ENCODE results near the gene SLC41A3.

SLC41A3 gene

DNA sequence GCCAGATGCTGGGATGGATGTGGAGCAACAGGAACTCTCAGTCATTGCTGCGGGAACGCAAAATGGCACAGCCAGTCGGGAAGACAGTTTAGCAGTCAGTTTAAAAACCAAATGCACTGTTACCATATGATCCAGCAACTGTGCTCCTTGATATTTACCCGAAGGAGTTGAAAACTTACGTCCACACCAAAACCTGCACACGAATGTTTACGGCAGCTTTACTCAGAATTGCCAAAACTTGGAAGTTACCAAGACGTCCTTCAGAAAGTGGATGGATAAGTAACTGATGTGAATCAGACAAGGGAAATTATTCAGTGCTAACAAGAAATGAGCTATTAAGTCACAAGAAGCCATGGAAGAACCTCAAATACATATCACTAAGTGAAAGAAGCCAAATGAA lies 36.1 kb upstream of the SLC41A3 start:
- H3K27ac ChIP-seq (ENCODE audit: low read depth, low read length), result no peak overlapping the region
- H3K27me3 ChIP-seq (ENCODE audit: control insufficient read depth in 1 of 2, insufficient read depth in 2 of 2, low read length in 2 of 2), result no peaks in the 10 kb centered on the region
- no peaks in the 10 kb centered on the region for H3K4me1 ChIP-seq (ENCODE audit: control insufficient read depth in 1 of 2, insufficient read depth in 2 of 2, low read length in 2 of 2)
- no peak overlapping the region for H3K9ac ChIP-seq (ENCODE audit: low read depth in 1 of 2, low read length in 2 of 2)
- H3K4me3 ChIP-seq (ENCODE audit: low read depth in 1 of 2, low read length in 2 of 2), result no peak overlapping the region
- H3K36me3 ChIP-seq (ENCODE audit: control insufficient read depth in 1 of 2, insufficient read depth in 2 of 2, low read length in 2 of 2), result no peaks in the 10 kb centered on the region
- no peaks in the 10 kb centered on the region for H3K9me3 ChIP-seq (ENCODE audit: control insufficient read depth in 1 of 2, low read length in 2 of 2)

DNA sequence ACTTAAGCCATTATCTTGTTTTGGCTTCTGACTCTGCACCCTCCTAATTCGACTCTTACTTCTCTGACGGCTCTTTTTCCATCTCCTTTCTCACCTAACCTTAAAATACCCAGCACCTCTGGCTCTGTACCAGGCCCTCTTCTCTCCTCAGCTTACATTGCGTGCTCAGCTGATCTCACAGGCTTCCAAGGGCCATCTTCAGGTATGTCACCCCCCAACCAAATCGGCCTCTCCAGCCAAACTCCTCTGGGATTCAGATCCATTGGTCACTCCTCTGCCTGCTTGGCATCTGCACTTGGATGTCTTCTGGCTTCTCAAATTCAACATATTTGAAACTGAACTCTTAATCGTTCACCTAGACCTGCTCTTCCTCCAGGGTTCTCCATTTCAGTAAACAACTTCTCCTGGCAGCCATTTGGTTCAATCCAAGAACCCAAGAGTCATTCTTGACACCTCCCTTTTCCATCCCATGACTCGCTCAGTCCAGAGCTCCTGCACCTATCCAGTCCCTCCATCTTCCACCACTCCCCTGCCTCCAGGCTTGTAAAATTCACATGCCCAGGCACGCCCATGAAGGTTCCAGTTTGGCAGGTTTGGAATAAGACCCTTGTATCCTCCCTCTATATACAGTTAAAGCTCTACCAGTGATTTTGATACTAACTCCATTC lies 35.2 kb upstream of the SLC41A3 start:
- H3K36me3 ChIP-seq (ENCODE audit: control insufficient read depth in 1 of 2, insufficient read depth in 2 of 2, low read length in 2 of 2), result no peaks in the 10 kb centered on the region
- no peak overlapping the region for H3K27ac ChIP-seq (ENCODE audit: low read depth, low read length)
- H3K4me1 ChIP-seq (ENCODE audit: control insufficient read depth in 1 of 2, insufficient read depth in 2 of 2, low read length in 2 of 2), result no peaks in the 10 kb centered on the region
- H3K27me3 ChIP-seq (ENCODE audit: control insufficient read depth in 1 of 2, insufficient read depth in 2 of 2, low read length in 2 of 2), result no peaks in the 10 kb centered on the region
- no peak overlapping the region for H3K9ac ChIP-seq (ENCODE audit: low read depth in 1 of 2, low read length in 2 of 2)
- H3K9me3 ChIP-seq (ENCODE audit: control insufficient read depth in 1 of 2, low read length in 2 of 2), result no peaks in the 10 kb centered on the region
- H3K4me3 ChIP-seq (ENCODE audit: low read depth in 1 of 2, low read length in 2 of 2), result no peak overlapping the region

DNA sequence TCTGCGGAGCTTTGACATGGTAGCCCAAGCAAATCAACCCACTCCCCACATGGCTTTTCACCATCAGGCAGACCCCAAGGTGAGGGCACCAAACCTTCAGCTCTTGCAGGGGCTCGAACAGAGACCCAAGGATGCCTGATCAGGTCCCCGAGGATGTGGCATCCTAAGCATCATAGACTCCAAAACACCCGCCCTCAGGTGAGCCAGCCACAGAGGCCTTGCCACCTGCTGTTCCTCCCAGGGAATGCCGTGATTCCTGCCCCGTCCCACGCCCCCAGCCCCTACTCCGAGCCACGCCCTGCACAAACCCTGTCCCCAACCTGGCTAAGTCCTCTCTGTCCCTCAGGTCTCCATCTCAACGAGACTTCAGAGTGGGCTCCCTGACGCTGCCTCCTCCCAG lies 34.7 kb upstream of the SLC41A3 start:
- Histone ChIP-seq H3K4me3 (ENCODE audit: low read depth in 1 of 2, low read length in 2 of 2) (no peak overlapping the region), H3K9ac (ENCODE audit: low read depth in 1 of 2, low read length in 2 of 2) (no peak overlapping the region), H3K9me3 (ENCODE audit: control insufficient read depth in 1 of 2, low read length in 2 of 2) (no peaks in the 10 kb centered on the region), H3K36me3 (ENCODE audit: control insufficient read depth in 1 of 2, insufficient read depth in 2 of 2, low read length in 2 of 2) (no peaks in the 10 kb centered on the region), H3K27ac (ENCODE audit: low read depth, low read length) (no peak overlapping the region), H3K4me1 (ENCODE audit: control insufficient read depth in 1 of 2, insufficient read depth in 2 of 2, low read length in 2 of 2) (no peaks in the 10 kb centered on the region), H3K27me3 (ENCODE audit: control insufficient read depth in 1 of 2, insufficient read depth in 2 of 2, low read length in 2 of 2) (no peaks in the 10 kb centered on the region)

DNA sequence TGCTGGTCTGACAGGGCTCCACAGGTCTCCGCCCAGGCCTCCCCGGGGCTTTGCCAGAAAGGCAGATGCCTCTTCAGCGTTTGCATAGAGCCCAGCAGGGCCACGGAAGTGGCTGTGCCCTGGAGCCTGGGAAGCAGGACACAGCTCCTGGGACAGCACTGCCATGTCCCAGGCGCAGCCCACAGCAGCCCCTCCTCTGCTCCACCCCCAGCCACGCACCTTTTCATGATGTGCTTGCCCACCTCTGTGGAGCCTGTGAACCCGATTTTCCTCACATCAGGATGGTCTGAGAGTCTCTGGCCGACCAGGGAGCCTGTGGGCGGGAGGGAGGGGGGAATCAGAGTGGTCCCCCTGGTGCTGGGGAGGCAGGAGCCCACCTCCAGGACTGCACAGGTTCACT lies 33.9 kb upstream of the SLC41A3 start:
- H3K4me1 ChIP-seq (ENCODE audit: control insufficient read depth in 1 of 2, insufficient read depth in 2 of 2, low read length in 2 of 2), result no peaks in the 10 kb centered on the region
- H3K27ac ChIP-seq (ENCODE audit: low read depth, low read length), result no peak overlapping the region
- H3K9me3 ChIP-seq (ENCODE audit: control insufficient read depth in 1 of 2, low read length in 2 of 2), result no peaks in the 10 kb centered on the region
- H3K4me3 ChIP-seq (ENCODE audit: low read depth in 1 of 2, low read length in 2 of 2), result no peak overlapping the region
- H3K36me3 ChIP-seq (ENCODE audit: control insufficient read depth in 1 of 2, insufficient read depth in 2 of 2, low read length in 2 of 2), result no peaks in the 10 kb centered on the region
- no peak overlapping the region for H3K9ac ChIP-seq (ENCODE audit: low read depth in 1 of 2, low read length in 2 of 2)
- no peaks in the 10 kb centered on the region for H3K27me3 ChIP-seq (ENCODE audit: control insufficient read depth in 1 of 2, insufficient read depth in 2 of 2, low read length in 2 of 2)

DNA sequence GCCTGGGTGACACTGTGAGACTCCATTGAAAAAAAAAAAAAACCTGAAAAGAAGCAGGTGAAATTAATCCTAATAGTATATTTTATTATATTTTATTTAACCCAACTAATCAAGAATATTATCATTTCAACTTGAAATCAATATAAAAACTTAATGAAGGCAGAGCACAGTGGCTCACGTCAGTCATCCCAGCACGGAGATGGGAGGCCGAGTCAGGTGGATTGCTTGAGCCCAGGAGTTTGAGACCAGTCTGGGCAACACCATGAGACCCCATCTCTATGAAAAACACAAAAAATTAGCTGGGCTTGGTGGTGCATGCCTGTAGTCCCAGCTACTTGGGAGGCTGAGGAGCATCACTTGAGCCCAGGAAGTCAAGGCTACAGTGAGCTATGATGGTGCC lies 33.3 kb upstream of the SLC41A3 start:
- no peaks in the 10 kb centered on the region for H3K4me1 ChIP-seq (ENCODE audit: control insufficient read depth in 1 of 2, insufficient read depth in 2 of 2, low read length in 2 of 2)
- no peaks in the 10 kb centered on the region for H3K36me3 ChIP-seq (ENCODE audit: control insufficient read depth in 1 of 2, insufficient read depth in 2 of 2, low read length in 2 of 2)
- no peaks in the 10 kb centered on the region for H3K27me3 ChIP-seq (ENCODE audit: control insufficient read depth in 1 of 2, insufficient read depth in 2 of 2, low read length in 2 of 2)
- H3K27ac ChIP-seq (ENCODE audit: low read depth, low read length), result no peak overlapping the region
- no peaks in the 10 kb centered on the region for H3K9me3 ChIP-seq (ENCODE audit: control insufficient read depth in 1 of 2, low read length in 2 of 2)
- no peak overlapping the region for H3K9ac ChIP-seq (ENCODE audit: low read depth in 1 of 2, low read length in 2 of 2)
- H3K4me3 ChIP-seq (ENCODE audit: low read depth in 1 of 2, low read length in 2 of 2), result no peak overlapping the region

DNA sequence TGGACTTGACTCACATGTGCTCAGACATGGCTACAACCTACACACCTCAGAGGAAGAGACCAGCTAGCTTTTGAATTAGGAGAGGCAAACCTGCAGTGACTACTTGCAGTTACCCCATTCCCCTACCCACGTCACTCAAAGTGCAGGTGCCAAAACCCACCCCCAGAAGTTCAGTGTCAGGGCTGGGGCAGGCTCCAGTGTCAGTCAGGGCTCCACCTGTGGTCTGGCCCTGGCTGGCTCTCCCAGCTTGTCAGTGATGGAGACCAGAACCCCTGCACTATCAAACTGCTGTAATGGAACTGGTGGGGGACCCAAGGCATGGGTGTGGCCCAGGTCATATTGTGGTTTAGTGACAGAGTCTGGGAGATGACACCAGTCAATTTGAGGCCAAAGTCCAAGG lies 32.6 kb upstream of the SLC41A3 start:
- H3K4me3 ChIP-seq (ENCODE audit: low read depth in 1 of 2, low read length in 2 of 2), result no peak overlapping the region

DNA sequence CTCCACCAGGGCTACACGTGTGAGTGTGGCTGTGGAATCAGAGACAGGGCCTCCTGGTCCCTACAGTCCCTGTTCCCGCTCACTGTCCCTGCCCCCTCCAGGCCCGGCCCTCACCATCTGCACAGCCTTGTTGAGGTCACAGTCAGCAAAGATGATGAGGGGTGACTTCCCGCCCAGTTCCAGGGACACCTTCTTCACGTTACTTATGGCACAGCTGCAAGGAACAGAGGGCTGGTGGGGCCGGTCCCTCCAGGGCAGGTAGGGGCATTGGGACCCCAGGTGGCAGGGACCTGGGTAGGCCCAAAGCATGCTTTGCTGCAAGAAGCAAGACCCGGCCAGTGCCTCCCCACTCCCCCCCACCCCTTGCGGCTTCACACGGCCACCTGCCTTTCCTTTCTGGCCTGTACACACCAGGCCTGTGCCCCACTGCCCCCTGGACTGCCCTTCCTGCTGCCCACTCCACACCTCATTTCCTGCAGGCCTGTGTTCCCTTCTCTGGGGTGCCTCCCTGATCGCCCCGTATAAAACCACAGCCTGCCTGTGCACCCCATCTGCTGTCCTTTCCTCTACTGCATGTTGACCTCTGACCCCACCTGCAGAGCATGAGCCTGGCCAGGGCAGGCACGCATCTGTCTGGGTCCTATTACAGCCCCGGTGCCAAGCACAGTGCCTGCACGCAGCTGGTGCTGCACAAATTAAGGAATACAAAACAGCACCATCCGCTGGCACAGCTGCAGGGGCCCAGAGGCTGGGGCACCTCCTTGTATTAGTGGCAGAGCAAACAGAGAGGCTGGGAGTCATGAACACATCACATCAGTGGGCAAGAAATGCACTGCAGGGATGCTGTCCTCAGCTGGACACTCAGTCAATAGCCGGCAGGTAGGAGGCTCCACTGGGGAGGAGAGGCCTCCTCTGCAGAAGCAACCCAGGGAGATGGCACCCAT lies 30.8 kb upstream of the SLC41A3 start:
- H3K9ac ChIP-seq (ENCODE audit: low read depth in 1 of 2, low read length in 2 of 2), result no peak overlapping the region
- no peaks in the 10 kb centered on the region for H3K36me3 ChIP-seq (ENCODE audit: control insufficient read depth in 1 of 2, insufficient read depth in 2 of 2, low read length in 2 of 2)
- no peaks in the 10 kb centered on the region for H3K4me1 ChIP-seq (ENCODE audit: control insufficient read depth in 1 of 2, insufficient read depth in 2 of 2, low read length in 2 of 2)
- H3K27me3 ChIP-seq (ENCODE audit: control insufficient read depth in 1 of 2, insufficient read depth in 2 of 2, low read length in 2 of 2), result no peaks in the 10 kb centered on the region
- H3K4me3 ChIP-seq (ENCODE audit: low read depth in 1 of 2, low read length in 2 of 2), result no peak overlapping the region
- no peaks in the 10 kb centered on the region for H3K9me3 ChIP-seq (ENCODE audit: control insufficient read depth in 1 of 2, low read length in 2 of 2)
- no peak overlapping the region for H3K27ac ChIP-seq (ENCODE audit: low read depth, low read length)

More for the DNA sequence above, 32.6 kb upstream of the SLC41A3 start:
- Histone ChIP-seq H3K9ac (ENCODE audit: low read depth in 1 of 2, low read length in 2 of 2) (no peak overlapping the region), H3K27me3 (ENCODE audit: control insufficient read depth in 1 of 2, insufficient read depth in 2 of 2, low read length in 2 of 2) (no peaks in the 10 kb centered on the region), H3K36me3 (ENCODE audit: control insufficient read depth in 1 of 2, insufficient read depth in 2 of 2, low read length in 2 of 2) (no peaks in the 10 kb centered on the region), H3K27ac (ENCODE audit: low read depth, low read length) (no peak overlapping the region), H3K9me3 (ENCODE audit: control insufficient read depth in 1 of 2, low read length in 2 of 2) (no peaks in the 10 kb centered on the region), H3K4me1 (ENCODE audit: control insufficient read depth in 1 of 2, insufficient read depth in 2 of 2, low read length in 2 of 2) (no peaks in the 10 kb centered on the region)

DNA sequence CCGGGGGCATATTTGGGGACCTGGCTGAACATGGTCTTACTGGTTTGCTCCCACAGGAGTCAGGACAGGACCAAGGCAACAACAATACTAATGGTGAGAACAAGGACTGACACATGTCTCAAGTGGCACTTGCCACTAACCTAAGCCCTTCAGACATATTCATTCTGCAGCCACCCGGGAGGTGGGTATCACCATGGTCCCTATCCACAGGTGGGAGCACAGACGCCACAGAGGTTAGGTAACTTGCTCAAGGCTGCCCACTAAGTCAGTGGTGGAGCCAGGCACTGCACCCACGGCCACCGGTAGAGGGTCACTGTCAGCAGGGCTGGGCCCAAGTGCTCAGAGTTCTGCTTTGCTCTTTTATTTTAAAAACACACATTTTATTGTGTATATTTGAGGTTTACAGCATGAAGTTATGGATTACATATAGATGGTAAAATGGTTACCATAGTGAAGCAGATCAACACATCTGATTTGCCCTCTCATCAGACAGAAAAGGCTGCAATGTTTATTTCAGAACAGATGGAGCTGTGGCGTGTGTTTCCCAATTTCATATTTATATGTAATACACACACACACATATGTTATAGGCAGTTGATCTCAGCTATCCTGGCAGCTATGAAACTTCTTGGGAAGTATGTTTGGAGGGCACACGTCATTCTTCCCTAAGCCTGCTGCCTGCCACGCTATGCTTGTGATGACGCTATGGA lies 30.0 kb upstream of the SLC41A3 start:
- no peak overlapping the region for H3K4me3 ChIP-seq (ENCODE audit: low read depth in 1 of 2, low read length in 2 of 2)

DNA sequence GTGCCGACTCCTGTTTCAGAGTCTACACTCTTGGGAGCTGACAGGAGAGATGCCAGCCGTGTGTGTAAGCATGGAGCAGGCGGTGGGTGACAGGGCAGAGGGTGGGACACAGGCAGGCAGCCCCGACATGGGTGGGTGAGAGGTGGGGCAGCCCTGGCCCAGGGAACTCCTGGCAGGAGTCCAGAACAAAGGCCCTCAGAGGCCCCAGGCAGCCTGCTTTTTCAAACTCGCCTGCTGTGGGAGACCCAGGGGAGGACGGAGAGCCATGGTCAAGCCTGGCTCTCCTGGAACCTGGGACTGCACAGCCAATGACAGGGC lies 29.3 kb upstream of the SLC41A3 start:
- Histone ChIP-seq H3K36me3 (ENCODE audit: control insufficient read depth in 1 of 2, insufficient read depth in 2 of 2, low read length in 2 of 2) (no peaks in the 10 kb centered on the region), H3K9me3 (ENCODE audit: control insufficient read depth in 1 of 2, low read length in 2 of 2) (no peaks in the 10 kb centered on the region)

More for the DNA sequence above, 30.0 kb upstream of the SLC41A3 start:
- no peaks in the 10 kb centered on the region for H3K4me1 ChIP-seq (ENCODE audit: control insufficient read depth in 1 of 2, insufficient read depth in 2 of 2, low read length in 2 of 2)
- no peaks in the 10 kb centered on the region for H3K36me3 ChIP-seq (ENCODE audit: control insufficient read depth in 1 of 2, insufficient read depth in 2 of 2, low read length in 2 of 2)
- no peak overlapping the region for H3K9ac ChIP-seq (ENCODE audit: low read depth in 1 of 2, low read length in 2 of 2)
- H3K27me3 ChIP-seq (ENCODE audit: control insufficient read depth in 1 of 2, insufficient read depth in 2 of 2, low read length in 2 of 2), result no peaks in the 10 kb centered on the region
- H3K27ac ChIP-seq (ENCODE audit: low read depth, low read length), result no peak overlapping the region
- H3K9me3 ChIP-seq (ENCODE audit: control insufficient read depth in 1 of 2, low read length in 2 of 2), result no peaks in the 10 kb centered on the region

More for the DNA sequence above, 29.3 kb upstream of the SLC41A3 start:
- no peak overlapping the region for H3K4me3 ChIP-seq (ENCODE audit: low read depth in 1 of 2, low read length in 2 of 2)
- no peaks in the 10 kb centered on the region for H3K27me3 ChIP-seq (ENCODE audit: control insufficient read depth in 1 of 2, insufficient read depth in 2 of 2, low read length in 2 of 2)
- no peak overlapping the region for H3K27ac ChIP-seq (ENCODE audit: low read depth, low read length)
- H3K4me1 ChIP-seq (ENCODE audit: control insufficient read depth in 1 of 2, insufficient read depth in 2 of 2, low read length in 2 of 2), result no peaks in the 10 kb centered on the region
- H3K9ac ChIP-seq (ENCODE audit: low read depth in 1 of 2, low read length in 2 of 2), result no peak overlapping the region

Data from duodenal mucosa (tissue), 2 donors.